ENCODE data around the gene HBEGF. TPM values are rescaled to one million over a fixed set of nuclear protein-coding genes. Genes with fewer than 3 reads are reported as not detected.

The HBEGF gene
- total and polyA plus RNA-seq, 2 experiments from 2014 or later, result 6.7 to 7.2 TPM

- H3K79me2 ChIP-seq, result peaks cover 94% of the 10 kb centered on the region
- no peak overlapping the region for H2AFZ ChIP-seq
- H3K27ac ChIP-seq, result peak overlapping the region; percentile 45
- H3K9me3 ChIP-seq (ENCODE audit: low read depth), result no peaks in the 10 kb centered on the region
- H3K27me3 ChIP-seq, result no peaks in the 10 kb centered on the region
- peaks cover 8% of the 10 kb centered on the region for H4K20me1 ChIP-seq (ENCODE audit: insufficient read depth, poor library complexity, severe bottlenecking)
- no peaks in the 10 kb centered on the region for H3K36me3 ChIP-seq (replicated peaks; ENCODE audit: insufficient read depth, low read depth)
- peak overlapping the region; percentile 8 for H3K4me2 ChIP-seq
- WGBS (ENCODE audit: low lambda C conversion rate, missing lambda C conversion rate), result 68% methylated on average over 4 of the region's 4 CpGs
- H3K4me1 ChIP-seq (ENCODE audit: insufficient read depth), result no peaks in the 10 kb centered on the region
- H3K9me2 ChIP-seq (replicated peaks; ENCODE audit: insufficient read depth), result no peaks in the 10 kb centered on the region
- DNase-seq (ENCODE audit: low spot score), result peak; percentile 11
- no peak overlapping the region for H3K4me3 ChIP-seq
- TF ChIP-seq EZH2phosphoT487 (IDR thresholded peaks at IDR 0.05; ENCODE audit: low read depth, severe bottlenecking, unreplicated experiment) (no peak), CTCF (IDR thresholded peaks at IDR 0.05; ENCODE audit: poor library complexity) (no peak), EZH2 (IDR thresholded peaks at IDR 0.05; ENCODE audit: borderline replicate concordance) (no peak)
These were observed 53.1 kb downstream of the HBEGF start for GRCh38 chr5:140293091-140293848.

- H3K27ac ChIP-seq, result peak overlapping the region; percentile 45
- H3K79me2 ChIP-seq, result peaks cover 95% of the 10 kb centered on the region
- DNase-seq (ENCODE audit: low spot score), result no peak
- H3K4me3 ChIP-seq, result no peak overlapping the region
- H4K20me1 ChIP-seq (ENCODE audit: insufficient read depth, poor library complexity, severe bottlenecking), result peaks cover 8% of the 10 kb centered on the region
- no peaks in the 10 kb centered on the region for H3K9me2 ChIP-seq (replicated peaks; ENCODE audit: insufficient read depth)
- H3K4me1 ChIP-seq (ENCODE audit: insufficient read depth), result no peaks in the 10 kb centered on the region
- no peaks in the 10 kb centered on the region for H3K27me3 ChIP-seq
- no peaks in the 10 kb centered on the region for H3K36me3 ChIP-seq (replicated peaks; ENCODE audit: insufficient read depth, low read depth)
- TF ChIP-seq EZH2 (IDR thresholded peaks at IDR 0.05; ENCODE audit: borderline replicate concordance) (no peak), EZH2phosphoT487 (IDR thresholded peaks at IDR 0.05; ENCODE audit: low read depth, severe bottlenecking, unreplicated experiment) (no peak), CTCF (IDR thresholded peaks at IDR 0.05; ENCODE audit: poor library complexity) (no peak)
- peak overlapping the region; percentile 8 for H3K4me2 ChIP-seq
- H2AFZ ChIP-seq, result no peak overlapping the region
- WGBS (ENCODE audit: low lambda C conversion rate, missing lambda C conversion rate), result 59% methylated on average over 1 of the region's 1 CpG
- H3K9me3 ChIP-seq (ENCODE audit: low read depth), result no peaks in the 10 kb centered on the region
These were observed 54.0 kb downstream of the HBEGF start for GRCh38 chr5:140292212-140293036.

GRCh38 chr5:140287801-140288521, 58.4 kb downstream of the HBEGF start:
- 93% methylated on average over 7 of the region's 7 CpGs for WGBS (ENCODE audit: low lambda C conversion rate, missing lambda C conversion rate)
- TF ChIP-seq EZH2phosphoT487 (IDR thresholded peaks at IDR 0.05; ENCODE audit: low read depth, severe bottlenecking, unreplicated experiment), result no peak
- TF ChIP-seq EZH2 (IDR thresholded peaks at IDR 0.05; ENCODE audit: borderline replicate concordance), result no peak
- TF ChIP-seq CTCF (IDR thresholded peaks at IDR 0.05; ENCODE audit: poor library complexity), result no peak
- no peak for DNase-seq (ENCODE audit: low spot score)
- Histone ChIP-seq H3K4me2 (no peak overlapping the region), H3K79me2 (peaks cover 91% of the 10 kb centered on the region), H3K9me3 (ENCODE audit: low read depth) (no peaks in the 10 kb centered on the region), H3K27me3 (no peaks in the 10 kb centered on the region), H3K4me3 (no peak overlapping the region), H3K27ac (no peak overlapping the region), H3K36me3 (replicated peaks; ENCODE audit: insufficient read depth, low read depth) (no peaks in the 10 kb centered on the region), H4K20me1 (ENCODE audit: insufficient read depth, poor library complexity, severe bottlenecking) (peaks cover 3% of the 10 kb centered on the region), H2AFZ (no peak overlapping the region), H3K4me1 (ENCODE audit: insufficient read depth) (no peaks in the 10 kb centered on the region), H3K9me2 (replicated peaks; ENCODE audit: insufficient read depth) (no peaks in the 10 kb centered on the region)
